ENCODE data around the gene EMC9. TPM values are rescaled to one million over a fixed set of nuclear protein-coding genes. Genes with fewer than 3 reads are reported as not detected.

EMC9 gene
- total RNA-seq, 3 donors from 2014 or later (not counting 1 experiment from before 2014, with no cell fraction given) = 9.3 to 12.3 (median 12.0) TPM

- H3K27ac ChIP-seq (ENCODE audit: low read length) = no peak overlapping the region
- Mint-ChIP-seq H3K36me3 (no peaks in the 10 kb centered on the region), H3K4me1 (no peaks in the 10 kb centered on the region), H3K4me3 (no peak overlapping the region), H3K9me3 (no peaks in the 10 kb centered on the region), H3K27ac (no peak overlapping the region), H3K27me3 (ENCODE audit: low read depth in 2 of 2) (no peaks in the 10 kb centered on the region)
- no peak overlapping the region for H3K4me3 ChIP-seq (ENCODE audit: low read length)
- TF ChIP-seq CTCF (IDR thresholded peaks at IDR 0.05) = no peak
- no peaks in the 10 kb centered on the region for H3K27me3 ChIP-seq (ENCODE audit: control insufficient read depth, insufficient read depth, low read length)
- H3K36me3 ChIP-seq (ENCODE audit: control insufficient read depth, insufficient read depth, low read length) = no peaks in the 10 kb centered on the region
- DNase-seq (no peak), ATAC-seq (no peak)
- H3K4me1 ChIP-seq (ENCODE audit: control insufficient read depth, insufficient read depth, low read length) = peaks cover 8% of the 10 kb centered on the region
- intact Hi-C loops (cut with micrococcal nuclease) = no loop called here
- WGBS (ENCODE audit: insufficient coverage) = 91% methylated on average over 8 of the region's 8 CpGs
- no peaks in the 10 kb centered on the region for H3K9me3 ChIP-seq (ENCODE audit: control insufficient read depth, insufficient read depth, low read length)
Measured at GRCh38 chr14:24129410-24129998, 11.9 kb downstream of the EMC9 start.

- Mint-ChIP-seq H3K27ac (no peak overlapping the region), H3K27me3 (ENCODE audit: low read depth in 2 of 2) (no peaks in the 10 kb centered on the region), H3K4me3 (no peak overlapping the region), H3K36me3 (no peaks in the 10 kb centered on the region), H3K9me3 (no peaks in the 10 kb centered on the region), H3K4me1 (no peaks in the 10 kb centered on the region)
- DNase-seq (no peak), ATAC-seq (no peak)
- peaks cover 7% of the 10 kb centered on the region for H3K36me3 ChIP-seq (ENCODE audit: control insufficient read depth, insufficient read depth, low read length)
- no peak overlapping the region for H3K27ac ChIP-seq (ENCODE audit: low read length)
- no peak for TF ChIP-seq CTCF (IDR thresholded peaks at IDR 0.05)
- H3K27me3 ChIP-seq (ENCODE audit: control insufficient read depth, insufficient read depth, low read length) = no peaks in the 10 kb centered on the region
- H3K4me1 ChIP-seq (ENCODE audit: control insufficient read depth, insufficient read depth, low read length) = peaks cover 8% of the 10 kb centered on the region
- no peaks in the 10 kb centered on the region for H3K9me3 ChIP-seq (ENCODE audit: control insufficient read depth, insufficient read depth, low read length)
- intact Hi-C loops (cut with micrococcal nuclease) = no loop called here
- 97% methylated on average over 2 of the region's 2 CpGs for WGBS (ENCODE audit: insufficient coverage)
- H3K4me3 ChIP-seq (ENCODE audit: low read length) = no peak overlapping the region
Measured at GRCh38 chr14:24127673-24128072, 13.7 kb downstream of the EMC9 start.

GRCh38 chr14:24126939-24127338 lies 14.5 kb downstream of the EMC9 start:
- intact Hi-C loops (cut with micrococcal nuclease) = no loop called here
- Mint-ChIP-seq H3K9me3 (no peaks in the 10 kb centered on the region), H3K27ac (no peak overlapping the region), H3K36me3 (no peaks in the 10 kb centered on the region), H3K4me1 (no peaks in the 10 kb centered on the region), H3K27me3 (ENCODE audit: low read depth in 2 of 2) (no peaks in the 10 kb centered on the region), H3K4me3 (no peak overlapping the region)
- TF ChIP-seq CTCF (IDR thresholded peaks at IDR 0.05) = no peak
- Histone ChIP-seq H3K36me3 (ENCODE audit: control insufficient read depth, insufficient read depth, low read length) (peaks cover 10% of the 10 kb centered on the region), H3K4me3 (ENCODE audit: low read length) (no peak overlapping the region), H3K9me3 (ENCODE audit: control insufficient read depth, insufficient read depth, low read length) (no peaks in the 10 kb centered on the region), H3K27me3 (ENCODE audit: control insufficient read depth, insufficient read depth, low read length) (no peaks in the 10 kb centered on the region), H3K27ac (ENCODE audit: low read length) (no peak overlapping the region), H3K4me1 (ENCODE audit: control insufficient read depth, insufficient read depth, low read length) (peaks cover 1% of the 10 kb centered on the region)
- DNase-seq = no peak
- no peak for ATAC-seq
